ENCODE measurements around the gene PPAT.

DNA sequence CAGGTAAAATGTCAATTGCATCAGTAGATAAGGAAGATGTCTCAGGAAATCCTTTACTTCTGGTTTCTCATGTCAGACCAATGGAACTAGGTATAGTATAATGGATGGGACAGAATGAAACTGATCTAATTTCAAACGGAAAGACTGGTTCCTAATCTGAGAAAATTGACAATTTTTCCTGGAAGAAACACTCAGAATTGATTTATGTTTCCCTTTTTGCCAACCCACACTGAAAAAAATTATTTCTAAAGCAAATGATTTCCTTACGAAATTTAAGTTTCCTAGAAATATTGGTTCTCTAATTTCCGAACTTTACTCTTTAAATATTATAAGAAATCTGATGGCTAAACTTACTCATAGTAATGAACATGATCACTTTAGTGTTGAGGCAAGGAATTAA, 19.1 kb downstream of the PPAT start:
- TF ChIP-seq EZH2 (IDR thresholded peaks at IDR 0.05; ENCODE audit: low read length, unreplicated experiment) (no peak), EZH2phosphoT487 (IDR thresholded peaks at IDR 0.05; ENCODE audit: borderline replicate concordance, low read length) (no peak)
- TF ChIP-seq, protein P1, sequence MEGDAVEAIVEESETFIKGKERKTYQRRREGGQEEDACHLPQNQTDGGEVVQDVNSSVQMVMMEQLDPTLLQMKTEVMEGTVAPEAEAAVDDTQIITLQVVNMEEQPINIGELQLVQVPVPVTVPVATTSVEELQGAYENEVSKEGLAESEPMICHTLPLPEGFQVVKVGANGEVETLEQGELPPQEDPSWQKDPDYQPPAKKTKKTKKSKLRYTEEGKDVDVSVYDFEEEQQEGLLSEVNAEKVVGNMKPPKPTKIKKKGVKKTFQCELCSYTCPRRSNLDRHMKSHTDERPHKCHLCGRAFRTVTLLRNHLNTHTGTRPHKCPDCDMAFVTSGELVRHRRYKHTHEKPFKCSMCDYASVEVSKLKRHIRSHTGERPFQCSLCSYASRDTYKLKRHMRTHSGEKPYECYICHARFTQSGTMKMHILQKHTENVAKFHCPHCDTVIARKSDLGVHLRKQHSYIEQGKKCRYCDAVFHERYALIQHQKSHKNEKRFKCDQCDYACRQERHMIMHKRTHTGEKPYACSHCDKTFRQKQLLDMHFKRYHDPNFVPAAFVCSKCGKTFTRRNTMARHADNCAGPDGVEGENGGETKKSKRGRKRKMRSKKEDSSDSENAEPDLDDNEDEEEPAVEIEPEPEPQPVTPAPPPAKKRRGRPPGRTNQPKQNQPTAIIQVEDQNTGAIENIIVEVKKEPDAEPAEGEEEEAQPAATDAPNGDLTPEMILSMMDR (conservative IDR thresholded peaks at IDR 0.05; ENCODE audit: low read depth, low read length), result no peak
